Heart left ventricle (tissue), 16 donors: ENCODE results near the gene SORCS1. TPM values are rescaled to one million over a fixed set of nuclear protein-coding genes. Genes with fewer than 3 reads are reported as not detected.

Source experiments
- ATAC-seq, 4 donors: fragments of 200-7000 bp; cut with Tn5 transposase; one replicate each; pipeline ENCODE4 v1.9.1; 2020 to 2022; ENCODE audit warnings: moderate library complexity in 4 of 4, mild to moderate bottlenecking in 3 of 4, moderate number of reproducible peaks in 1 of 4
- DNase-seq, 5 donors: peaks; one replicate each; pipeline ENCODE4 v3.0.0-alpha.2; 2020
- H3K27ac ChIP-seq, 12 donors: fragments of 200-600 bp; sonication (generic) in 4 of 12; one replicate each; pipeline versions ENCODE4 v1.5.0 to v1.8.0; 2016 to 2022; ENCODE audit warnings: mild to moderate bottlenecking in 2 of 12
- H3K27me3 ChIP-seq, 9 donors: fragments of 200-600 bp; sonication (generic) in 2 of 9; one replicate each; pipeline versions ENCODE4 v1.5.1 to v1.8.0; 2016 to 2022; ENCODE audit warnings: mild to moderate bottlenecking in 3 of 9
- H3K36me3 ChIP-seq, 9 donors: fragments of 200-600 bp; sonication (generic) in 2 of 9; one replicate each; pipeline versions ENCODE4 v1.5.0 to v1.8.0; 2018 to 2022; ENCODE audit warnings: mild to moderate bottlenecking in 2 of 9
- H3K4me1 ChIP-seq, 12 donors: fragments of 200-600 bp; sonication (generic) in 4 of 12; one replicate each; pipeline versions ENCODE4 v1.5.0 to v1.8.0; 2016 to 2022; ENCODE audit warnings: mild to moderate bottlenecking in 3 of 12
- H3K4me3 ChIP-seq, 12 donors: fragments of 200-600 bp; sonication (generic) in 4 of 12; one replicate each; pipeline versions ENCODE4 v1.5.0 to v1.8.0; 2017 to 2022; ENCODE audit warnings: mild to moderate bottlenecking in 9 of 12, moderate library complexity in 4 of 12
- H3K9me3 ChIP-seq, 12 donors: fragments of 200-600 bp; sonication (generic) in 4 of 12; one replicate each; pipeline versions ENCODE4 v1.5.0 to v1.8.0; 2016 to 2022; ENCODE audit warnings: mild to moderate bottlenecking in 1 of 12
- CTCF ChIP-seq, 12 donors: fragments of 200-600 bp; sonication (generic) in 4 of 12; IDR thresholded peaks; one replicate each; pipeline versions ENCODE4 v1.5.0 to v1.8.0; 2018 to 2022; ENCODE audit warnings: antibody characterized with exemption in 12 of 12, mild to moderate bottlenecking in 5 of 12
- POLR2A ChIP-seq, 2 donors: fragments of 450-650 bp; IDR thresholded peaks; one replicate each; pipeline ENCODE4 v1.6.1; 2017; ENCODE audit warnings: antibody characterized with exemption in 2 of 2, mild to moderate bottlenecking in 2 of 2, moderate library complexity in 2 of 2
- WGBS, 4 donors: extraction: QIAGEN DNeasy Blood & Tissue Kit in 2 of 4; methylation state at CpG; one replicate each; pipeline versions ENCODE4 v1.1.5 to v1.1.7; 2013 to 2018; 5-methylcytosine and 5-hydroxymethylcytosine counted together
- intact Hi-C, 10 donors: fragments of 100-400 bp; cut with DNase I; formaldehyde crosslinking; loops; one replicate each; pipeline versions ENCODE4 v1.11.1 to v1.14.2; 2022
- polyA plus RNA-seq, 2 donors: library from polyadenylated mRNA; stranded (reverse); fragments of 200-250 nt; gene quantifications; one replicate each; pipeline ENCODE4 v1.2.3, GENCODE V29; 2013
- total RNA-seq, 9 donors: library from RNA; depleted of rRNA in 2 of 9; stranded (reverse); fragments of >200 nt in 2 of 9; fragmentation: NEBNext Ultra II Directional in 3 of 9; extraction: Animal tissue kit (Norgen Biotek cat#: 25700) in 3 of 9; gene quantifications; one replicate each; pipeline versions ENCODE4 v1.1.0 to v1.2.4, GENCODE V29; 2016 to 2023
- donor health status: ischemic (EF 13 %, LVEDD 7.1; RV severe dilation, severe dysfunction).
- donor health status: healthy with polysubstance abuse.
- donor health status: DM: no; HTN: yes; CAD: no.
- donor health status: DM: no; HTN: no; CAD: no.
- donor health status: ischemic (EF 25% LVEDD 6.9; RV normal size, moderate dysfunction).
- donor health status: ischemic (EF 25% LVEDD 5.7; RV mildly dilated, moderate dysfunction).
- donor health status: healthy.
- donor health status: DM: yes; HTN: yes; CAD: no.
- donor health status: ischemic (EF 35%, LVEDD 5.7; RV mildly dilated, moderate dysfunction).
- donor health status: nonischemic (EF 11% LVEDD 7.7; RV severe dilation, severe dysfunction).
- donor health status: DM: yes; HTN: yes; CAD: no.
- donor health status: PGD.
- donor health status: ischemic (EF 29% LVEDD 5.4; RV normal size, mild dysfunction).
- donor health status: nonischemic (EF 23%, LVEDD 6.1; RV moderate dilation, normal function).

SORCS1 gene
- total and polyA plus RNA-seq, 11 donors = 0.23 to 5.7 (median 1.1) TPM

DNA sequence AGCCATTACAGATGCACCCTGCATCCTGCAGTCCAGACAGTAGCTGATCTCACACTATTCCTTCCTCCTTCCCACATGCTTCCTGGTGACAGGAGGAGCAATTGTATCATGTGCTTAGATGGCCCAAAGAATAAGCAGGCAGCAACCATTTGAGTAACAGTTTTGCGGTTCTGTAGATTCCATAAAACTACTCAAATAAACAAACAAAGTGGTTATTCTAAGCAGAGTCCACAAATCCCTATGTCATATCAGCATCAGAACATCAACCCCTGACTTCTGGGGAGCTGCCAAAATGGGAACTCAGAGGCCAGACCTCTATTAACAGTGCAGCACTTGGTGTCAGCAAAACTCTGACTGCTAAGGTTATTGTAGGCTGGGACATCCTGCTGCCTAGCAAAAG is 226.0 kb downstream of the SORCS1 start:
- Histone ChIP-seq H3K27me3 (no peaks in the 10 kb centered on the region), H3K4me3 (no peak overlapping the region), H3K27ac (no peak overlapping the region), H3K4me1 (peaks cover 0 to 50% (median 0%) of the 10 kb centered on the region in 12 donors), H3K9me3 (no peaks in the 10 kb centered on the region), H3K36me3 (no peaks in the 10 kb centered on the region)
- intact Hi-C loops = no loop called here
- ATAC-seq (peak in 3 of 4 donors; percentile 30 to 42 (median 34)), DNase-seq (no peak)
- 56 to 77% (median 73%) methylated on average over 1 of the region's 1 CpG for WGBS, 4 donors
- TF ChIP-seq POLR2A (IDR thresholded peaks at IDR 0.05) = no peak
- TF ChIP-seq CTCF (IDR thresholded peaks at IDR 0.05) = no peak

DNA sequence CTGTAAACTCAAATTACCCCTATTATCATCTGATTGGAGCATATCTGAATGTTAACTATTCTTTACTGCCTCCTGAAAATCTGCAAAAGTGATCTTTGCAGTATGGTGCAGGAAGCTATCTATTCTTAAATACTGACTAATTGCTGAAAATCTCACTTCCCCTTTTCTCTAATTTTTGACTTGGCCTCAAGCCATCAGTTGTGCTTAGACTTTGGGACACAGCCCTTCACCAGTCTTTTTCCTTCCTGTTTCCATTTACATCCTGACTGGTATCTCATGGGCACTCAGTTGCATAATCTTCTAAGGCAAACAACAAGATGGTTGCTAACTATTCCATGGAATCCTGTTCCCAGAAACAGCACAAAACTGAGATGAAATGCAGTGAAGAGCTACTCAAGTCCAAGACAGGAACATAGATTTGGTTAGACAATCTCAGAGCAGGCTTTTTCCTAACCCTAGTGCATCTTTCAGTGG is 228.5 kb downstream of the SORCS1 start:
- no peaks in the 10 kb centered on the region for H3K36me3 ChIP-seq
- ATAC-seq (peak in 1 of 4 donors; percentile 34), DNase-seq (no peak)
- H3K4me1 ChIP-seq = peaks cover 0 to 46% (median 0%) of the 10 kb centered on the region in 12 donors
- intact Hi-C loops = no loop called here
- H3K9me3 ChIP-seq = no peaks in the 10 kb centered on the region
- TF ChIP-seq CTCF (IDR thresholded peaks at IDR 0.05) = no peak
- no peak for TF ChIP-seq POLR2A (IDR thresholded peaks at IDR 0.05)
- peak overlapping the region in 1 of 12 donors; percentile 46 for H3K27ac ChIP-seq
- no peaks in the 10 kb centered on the region for H3K27me3 ChIP-seq
- H3K4me3 ChIP-seq = no peak overlapping the region

GRCh38 chr10:106931853-106932249 is 232.7 kb downstream of the SORCS1 start:
- Histone ChIP-seq H3K27me3 (no peaks in the 10 kb centered on the region), H3K4me1 (peaks cover 0 to 33% (median 0%) of the 10 kb centered on the region in 12 donors), H3K36me3 (no peaks in the 10 kb centered on the region), H3K4me3 (no peak overlapping the region), H3K27ac (no peak overlapping the region), H3K9me3 (no peaks in the 10 kb centered on the region)
- intact Hi-C loops = no loop called here
- WGBS, 4 donors = 29 to 51% (median 38%) methylated on average over 1 of the region's 1 CpG
- no peak for DNase-seq
- TF ChIP-seq CTCF (IDR thresholded peaks at IDR 0.05) (no peak), POLR2A (IDR thresholded peaks at IDR 0.05) (no peak)
- no peak for ATAC-seq

DNA sequence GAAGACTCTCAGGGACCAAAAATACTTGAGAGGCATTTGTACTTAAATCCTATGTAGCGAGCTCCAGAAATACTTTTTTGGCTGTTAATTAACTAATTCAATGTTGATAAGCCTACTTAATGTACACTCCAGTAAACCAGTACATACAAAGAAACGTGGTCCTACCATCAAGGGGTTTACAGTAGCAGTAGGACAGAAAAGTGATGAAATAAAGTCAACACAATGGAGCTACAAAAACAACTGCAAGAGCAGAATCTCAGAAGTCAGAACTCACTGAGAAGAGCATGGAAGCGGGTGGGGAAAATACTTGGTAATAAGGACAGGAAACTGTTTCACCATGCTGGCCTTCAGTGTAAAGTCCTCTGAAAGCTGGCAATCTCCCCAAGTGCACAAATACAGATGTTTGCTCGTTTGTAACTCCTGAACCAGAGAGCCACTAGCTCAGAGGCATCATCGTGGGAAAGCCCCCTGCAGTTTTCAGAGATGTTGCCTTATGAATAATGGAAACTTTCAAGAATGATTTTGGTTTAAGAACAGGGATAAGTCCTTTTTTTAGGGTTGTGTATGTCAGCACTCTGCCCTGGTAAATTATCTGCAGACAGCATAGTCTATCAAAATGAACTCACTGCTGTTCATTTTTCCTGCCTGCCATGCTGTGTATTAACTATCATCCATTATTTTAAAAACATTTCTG is 233.2 kb downstream of the SORCS1 start:
- no peak overlapping the region for H3K4me3 ChIP-seq
- ATAC-seq (peak in 1 of 4 donors; percentile 34), DNase-seq (no peak)
- peaks cover 0 to 28% (median 0%) of the 10 kb centered on the region in 12 donors for H3K4me1 ChIP-seq
- TF ChIP-seq POLR2A (IDR thresholded peaks at IDR 0.05) (no peak), CTCF (IDR thresholded peaks at IDR 0.05) (no peak)
- WGBS, 4 donors = 44 to 64% (median 51%) methylated on average over 5 of the region's 5 CpGs
- H3K9me3 ChIP-seq = no peaks in the 10 kb centered on the region
- H3K27me3 ChIP-seq = no peaks in the 10 kb centered on the region
- intact Hi-C loops = no loop called here
- no peaks in the 10 kb centered on the region for H3K36me3 ChIP-seq
- no peak overlapping the region for H3K27ac ChIP-seq
